OCI-LY3 (cell line): ENCODE measurements around the gene SDC1.

Source experiments
- EZH2phosphoT487 ChIP-seq: fragments of 200-600 bp; shearing (Covaris generic); IDR thresholded peaks from 2 replicates; pipeline ENCODE4 v1.6.1; 2018; ENCODE audit warnings: antibody characterized with exemption, mixed run types, low read depth
- TF ChIP-seq, protein P1 (sequence below): fragments of 200-600, 300-600 bp; sonication (generic); IDR thresholded peaks from 2 replicates; pipeline ENCODE4 v1.5.1; 2014; ENCODE audit warnings: antibody characterized with exemption, low read length, low read depth

DNA sequence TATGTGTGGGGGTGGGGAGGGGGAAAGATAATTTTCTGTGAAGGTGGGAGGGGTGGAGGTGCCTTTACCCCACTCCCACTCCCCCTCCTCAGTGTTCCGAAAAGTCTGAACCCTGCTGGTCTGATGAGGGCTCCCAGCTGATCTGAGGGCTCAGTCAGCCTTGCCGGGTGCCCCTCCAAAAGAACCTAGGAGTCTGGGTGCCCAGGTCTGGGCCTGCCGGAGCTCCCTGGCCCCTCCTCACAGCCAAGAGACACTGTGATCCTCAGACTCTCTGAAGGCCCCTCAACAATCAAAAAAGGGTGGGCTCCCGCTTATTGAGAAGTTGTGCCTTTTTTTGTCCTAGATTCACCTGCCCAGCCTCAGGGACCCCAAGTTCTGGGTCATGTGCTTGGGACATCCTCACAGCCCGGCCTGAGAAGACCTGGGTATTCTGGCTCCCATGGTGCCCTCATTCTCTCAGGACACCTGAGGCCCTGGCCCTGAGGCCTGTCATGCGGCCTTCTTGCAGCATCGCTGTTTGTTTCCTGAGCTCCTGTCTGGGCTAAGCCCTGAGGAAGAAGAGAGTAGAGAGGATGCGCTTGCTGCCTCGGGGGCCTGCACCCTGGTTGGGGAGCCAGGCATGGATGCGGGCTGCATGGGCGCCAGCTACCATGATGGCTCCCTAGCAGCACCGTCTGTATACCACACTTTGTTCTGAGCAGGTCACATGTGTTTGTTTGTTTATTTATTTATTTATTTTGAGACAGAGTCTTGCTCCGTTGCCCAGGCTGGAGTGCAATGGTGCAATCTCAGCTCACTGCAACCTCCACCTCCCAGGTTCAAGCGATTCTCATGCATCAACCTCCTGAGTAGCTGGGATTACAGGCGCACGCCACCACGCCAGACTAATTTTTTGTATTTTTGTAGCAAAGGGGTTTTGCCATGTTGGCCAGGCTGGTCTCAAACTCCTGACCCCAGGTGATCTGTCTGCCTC lies 44.0 kb downstream of the SDC1 start:
- TF ChIP-seq, protein P1, sequence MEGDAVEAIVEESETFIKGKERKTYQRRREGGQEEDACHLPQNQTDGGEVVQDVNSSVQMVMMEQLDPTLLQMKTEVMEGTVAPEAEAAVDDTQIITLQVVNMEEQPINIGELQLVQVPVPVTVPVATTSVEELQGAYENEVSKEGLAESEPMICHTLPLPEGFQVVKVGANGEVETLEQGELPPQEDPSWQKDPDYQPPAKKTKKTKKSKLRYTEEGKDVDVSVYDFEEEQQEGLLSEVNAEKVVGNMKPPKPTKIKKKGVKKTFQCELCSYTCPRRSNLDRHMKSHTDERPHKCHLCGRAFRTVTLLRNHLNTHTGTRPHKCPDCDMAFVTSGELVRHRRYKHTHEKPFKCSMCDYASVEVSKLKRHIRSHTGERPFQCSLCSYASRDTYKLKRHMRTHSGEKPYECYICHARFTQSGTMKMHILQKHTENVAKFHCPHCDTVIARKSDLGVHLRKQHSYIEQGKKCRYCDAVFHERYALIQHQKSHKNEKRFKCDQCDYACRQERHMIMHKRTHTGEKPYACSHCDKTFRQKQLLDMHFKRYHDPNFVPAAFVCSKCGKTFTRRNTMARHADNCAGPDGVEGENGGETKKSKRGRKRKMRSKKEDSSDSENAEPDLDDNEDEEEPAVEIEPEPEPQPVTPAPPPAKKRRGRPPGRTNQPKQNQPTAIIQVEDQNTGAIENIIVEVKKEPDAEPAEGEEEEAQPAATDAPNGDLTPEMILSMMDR = no peak
- no peak for TF ChIP-seq EZH2phosphoT487
